ENCODE results near the gene APBA2.
"Not testable (repeated sequence)": the region's sequence is repeated elsewhere in the genome, so short reads cannot be mapped to it uniquely, and the experiment has no call there.

Gene APBA2

GRCh38 chr15:29035336-29036285, 149.8 kb downstream of the APBA2 start:
- no peak for DNase-seq (ENCODE audit: low read depth)
- no peak overlapping the region for H3K4me3 ChIP-seq (replicated peaks; ENCODE audit: low read depth, low read length)
- TF ChIP-seq CTCF (IDR thresholded peaks at IDR 0.05; ENCODE audit: low read length, missing control alignments): no peak

GRCh38 chr15:29037997-29038705, 152.4 kb downstream of the APBA2 start:
- TF ChIP-seq CTCF (IDR thresholded peaks at IDR 0.05; ENCODE audit: low read length, missing control alignments): no peak
- DNase-seq (ENCODE audit: low read depth): no peak
- no peak overlapping the region for H3K4me3 ChIP-seq (replicated peaks; ENCODE audit: low read depth, low read length)

- H3K4me3 ChIP-seq (replicated peaks; ENCODE audit: low read depth, low read length): no peak overlapping the region
- no peak for TF ChIP-seq CTCF (IDR thresholded peaks at IDR 0.05; ENCODE audit: low read length, missing control alignments)
- no peak for DNase-seq (ENCODE audit: low read depth)
Measured at GRCh38 chr15:29039466-29040369, 153.9 kb downstream of the APBA2 start.

- peak; percentile 53 for DNase-seq (ENCODE audit: low read depth)
- no peak overlapping the region for H3K4me3 ChIP-seq (replicated peaks; ENCODE audit: low read depth, low read length)
- TF ChIP-seq CTCF (IDR thresholded peaks at IDR 0.05; ENCODE audit: low read length, missing control alignments): no peak
Measured at GRCh38 chr15:29040370-29040751, 154.6 kb downstream of the APBA2 start.

- no peak for TF ChIP-seq CTCF (IDR thresholded peaks at IDR 0.05; ENCODE audit: low read length, missing control alignments)
- H3K4me3 ChIP-seq (replicated peaks; ENCODE audit: low read depth, low read length): no peak overlapping the region
- DNase-seq (ENCODE audit: low read depth): peak; percentile 43
Measured at GRCh38 chr15:29043736-29044502, 158.1 kb downstream of the APBA2 start.

- no peak overlapping the region for H3K4me3 ChIP-seq (replicated peaks; ENCODE audit: low read depth, low read length)
- no peak for DNase-seq (ENCODE audit: low read depth)
- no peak for TF ChIP-seq CTCF (IDR thresholded peaks at IDR 0.05; ENCODE audit: low read length, missing control alignments)
Measured at GRCh38 chr15:29044503-29044901, 158.7 kb downstream of the APBA2 start.

GRCh38 chr15:29045161-29045560, 159.4 kb downstream of the APBA2 start:
- not testable (repeated sequence) for H3K4me3 ChIP-seq (replicated peaks; ENCODE audit: low read depth, low read length)

More at GRCh38 chr15:29045161-29045560, 159.4 kb downstream of the APBA2 start:
- DNase-seq (ENCODE audit: low read depth): not testable (repeated sequence)
